Hematopoietic multipotent progenitor cell treated with erythropoietin and hydrocortisone succinate and interleukin-3 and kit ligand, for 8 days (in vitro differentiated cells): ENCODE data around the gene DAZ1.
"Not testable (repeated sequence)": the region's sequence is repeated elsewhere in the genome, so short reads cannot be mapped to it uniquely, and the experiment has no call there.

Experiments used
- DNase-seq: peaks from one replicate; pipeline ENCODE4 v3.0.0-alpha.2; 2015

The DAZ1 gene, protein sequence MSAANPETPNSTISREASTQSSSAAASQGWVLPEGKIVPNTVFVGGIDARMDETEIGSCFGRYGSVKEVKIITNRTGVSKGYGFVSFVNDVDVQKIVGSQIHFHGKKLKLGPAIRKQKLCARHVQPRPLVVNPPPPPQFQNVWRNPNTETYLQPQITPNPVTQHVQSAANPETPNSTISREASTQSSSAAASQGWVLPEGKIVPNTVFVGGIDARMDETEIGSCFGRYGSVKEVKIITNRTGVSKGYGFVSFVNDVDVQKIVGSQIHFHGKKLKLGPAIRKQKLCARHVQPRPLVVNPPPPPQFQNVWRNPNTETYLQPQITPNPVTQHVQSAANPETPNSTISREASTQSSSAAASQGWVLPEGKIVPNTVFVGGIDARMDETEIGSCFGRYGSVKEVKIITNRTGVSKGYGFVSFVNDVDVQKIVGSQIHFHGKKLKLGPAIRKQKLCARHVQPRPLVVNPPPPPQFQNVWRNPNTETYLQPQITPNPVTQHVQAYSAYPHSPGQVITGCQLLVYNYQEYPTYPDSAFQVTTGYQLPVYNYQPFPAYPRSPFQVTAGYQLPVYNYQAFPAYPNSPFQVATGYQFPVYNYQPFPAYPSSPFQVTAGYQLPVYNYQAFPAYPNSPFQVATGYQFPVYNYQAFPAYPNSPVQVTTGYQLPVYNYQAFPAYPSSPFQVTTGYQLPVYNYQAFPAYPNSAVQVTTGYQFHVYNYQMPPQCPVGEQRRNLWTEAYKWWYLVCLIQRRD

DNA sequence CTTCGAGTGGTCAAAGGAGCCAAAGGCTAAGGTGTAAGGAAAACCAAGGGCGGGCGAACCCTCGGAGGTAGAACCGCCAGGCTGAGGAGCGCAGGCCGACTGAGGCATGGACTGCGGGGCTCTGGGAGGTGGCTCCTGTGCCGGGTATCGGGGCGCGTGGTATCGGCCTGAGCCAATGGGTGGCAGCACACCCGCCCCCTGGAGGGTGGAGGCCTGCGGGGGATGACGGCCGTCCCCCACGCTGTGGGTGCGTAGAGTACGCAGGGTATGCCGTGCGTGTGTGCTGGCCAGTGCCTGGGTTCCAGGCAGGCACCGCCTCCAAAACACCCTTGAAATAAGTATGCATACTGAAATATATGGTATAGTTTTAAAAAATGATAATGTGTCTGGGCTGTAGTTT, at the start of gene DAZ1:
Gene DAZ1, minus strand, starts transcription at position 101 of the 400 bp plus-strand sequence. CDS start 208 bp downstream, outside the sequence.
- DNase-seq, result not testable (repeated sequence)

- not testable (repeated sequence) for DNase-seq
These were observed 20.4 kb upstream of the DAZ1 start, which contains the start of gene DAZ2 for GRCh38 chrY:23219233-23219632. Gene DAZ2 (plus strand): TSS chrY:23219533. CDS start chrY:23219741, 208 bp downstream.

DNA sequence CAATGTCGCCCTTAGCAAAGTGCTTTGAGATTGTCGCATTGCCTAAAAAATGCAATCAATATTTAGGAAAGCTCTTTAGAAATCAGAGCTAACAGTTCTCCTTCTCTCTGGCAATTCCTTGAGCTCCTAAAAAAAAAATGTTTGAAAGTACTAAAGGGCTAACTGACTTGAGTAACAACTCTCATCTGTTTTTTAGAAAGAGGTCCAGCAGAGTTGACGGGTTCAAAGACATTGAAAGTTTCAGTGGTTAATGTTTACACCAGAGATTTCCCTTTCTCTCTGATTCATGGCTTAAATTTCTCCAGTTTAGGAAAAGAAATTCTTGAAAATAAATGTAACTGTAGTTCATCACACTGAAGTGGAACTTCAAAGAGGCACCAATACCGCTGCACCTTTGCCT, 11.9 kb upstream of the DAZ1 start:
- DNase-seq, result not testable (repeated sequence)

- not testable (repeated sequence) for DNase-seq
These were observed 11.1 kb upstream of the DAZ1 start for GRCh38 chrY:23209802-23210495.

DNA sequence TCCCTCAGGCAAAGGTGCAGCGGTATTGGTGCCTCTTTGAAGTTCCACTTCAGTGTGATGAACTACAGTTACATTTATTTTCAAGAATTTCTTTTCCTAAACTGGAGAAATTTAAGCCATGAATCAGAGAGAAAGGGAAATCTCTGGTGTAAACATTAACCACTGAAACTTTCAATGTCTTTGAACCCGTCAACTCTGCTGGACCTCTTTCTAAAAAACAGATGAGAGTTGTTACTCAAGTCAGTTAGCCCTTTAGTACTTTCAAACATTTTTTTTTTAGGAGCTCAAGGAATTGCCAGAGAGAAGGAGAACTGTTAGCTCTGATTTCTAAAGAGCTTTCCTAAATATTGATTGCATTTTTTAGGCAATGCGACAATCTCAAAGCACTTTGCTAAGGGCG, 8.6 kb upstream of the DAZ1 start:
- DNase-seq, result not testable (repeated sequence)
